HFFc6 (cell line): Measurements from ENCODE around the gene EGR1. TPM values are rescaled to one million over a fixed set of nuclear protein-coding genes. Genes with fewer than 3 reads are reported as not detected.

ENCODE experiments used
- DNase-seq: peaks from one replicate; pipeline ENCODE4 v3.0.0-alpha.2; 2018
- H3K27ac Mint-ChIP-seq: 2 replicates; pipeline ENCODE4 v1.8.0; 2020; ENCODE audit warnings: mild to moderate bottlenecking, mixed read lengths
- H3K27me3 Mint-ChIP-seq: 2 replicates; pipeline ENCODE4 v1.8.0; 2021; ENCODE audit warnings: mild to moderate bottlenecking, moderate library complexity, mixed read lengths; ENCODE audit not compliant: insufficient read depth
- H3K36me3 Mint-ChIP-seq: 2 replicates; pipeline ENCODE4 v1.8.0; 2021; ENCODE audit warnings: low read depth, mixed read lengths
- H3K4me1 Mint-ChIP-seq: 2 replicates; pipeline ENCODE4 v1.8.0; 2020; ENCODE audit warnings: low read depth, mixed read lengths
- H3K4me3 Mint-ChIP-seq: 2 replicates; pipeline ENCODE4 v1.8.0; 2020; ENCODE audit warnings: mild to moderate bottlenecking, moderate library complexity, mixed read lengths
- H3K9me3 Mint-ChIP-seq: 2 replicates; pipeline ENCODE4 v1.8.0; 2020; ENCODE audit warnings: mild to moderate bottlenecking, mixed read lengths
- total RNA-seq, 6 experiments: library from RNA; stranded (reverse); fragmentation: NEBNext Ultra II Directional; extraction: Animal tissue kit (Norgen Biotek cat#: 25700); gene quantifications; 2 replicates in 1 of 6; 3 replicates in 5 of 6; pipeline ENCODE4 v1.2.3, GENCODE V29; 2021
- TF ChIP-seq, protein P1 (sequence below): fragments of 200-600 bp; sonication (generic); IDR thresholded peaks from 2 replicates; pipeline ENCODE4 v1.5.0; 2021; ENCODE audit warnings: antibody characterized with exemption, mild to moderate bottlenecking

The EGR1 gene
- total RNA-seq, 6 experiments from 2014 or later = 58.3 to 156 (median 135) TPM

DNA sequence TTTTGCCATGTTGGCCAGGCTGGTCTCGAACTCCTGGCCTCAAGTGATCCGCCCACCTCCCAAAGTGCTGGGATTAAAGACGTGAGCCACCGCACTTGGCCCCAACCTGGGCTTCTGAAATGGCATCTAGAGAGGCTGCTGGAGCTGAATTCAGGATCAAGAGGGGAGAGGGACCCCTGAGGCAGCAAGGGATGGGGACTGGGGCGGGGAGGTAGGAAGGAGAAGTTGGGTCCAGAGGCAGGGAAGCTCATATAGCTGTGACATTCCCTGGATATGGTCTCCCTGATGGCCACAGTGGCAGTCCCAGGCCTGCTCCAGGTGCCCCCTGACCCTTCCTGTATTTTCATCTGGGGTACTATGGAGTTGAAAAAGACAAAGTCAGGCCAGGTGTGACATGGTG lies 14.3 kb upstream of the EGR1 start:
- no peaks in the 10 kb centered on the region for H3K36me3 Mint-ChIP-seq
- H3K27ac Mint-ChIP-seq = no peak overlapping the region
- H3K4me3 Mint-ChIP-seq = no peak overlapping the region
- H3K4me1 Mint-ChIP-seq = peaks cover 16% of the 10 kb centered on the region
- DNase-seq = no peak
- TF ChIP-seq, protein P1, sequence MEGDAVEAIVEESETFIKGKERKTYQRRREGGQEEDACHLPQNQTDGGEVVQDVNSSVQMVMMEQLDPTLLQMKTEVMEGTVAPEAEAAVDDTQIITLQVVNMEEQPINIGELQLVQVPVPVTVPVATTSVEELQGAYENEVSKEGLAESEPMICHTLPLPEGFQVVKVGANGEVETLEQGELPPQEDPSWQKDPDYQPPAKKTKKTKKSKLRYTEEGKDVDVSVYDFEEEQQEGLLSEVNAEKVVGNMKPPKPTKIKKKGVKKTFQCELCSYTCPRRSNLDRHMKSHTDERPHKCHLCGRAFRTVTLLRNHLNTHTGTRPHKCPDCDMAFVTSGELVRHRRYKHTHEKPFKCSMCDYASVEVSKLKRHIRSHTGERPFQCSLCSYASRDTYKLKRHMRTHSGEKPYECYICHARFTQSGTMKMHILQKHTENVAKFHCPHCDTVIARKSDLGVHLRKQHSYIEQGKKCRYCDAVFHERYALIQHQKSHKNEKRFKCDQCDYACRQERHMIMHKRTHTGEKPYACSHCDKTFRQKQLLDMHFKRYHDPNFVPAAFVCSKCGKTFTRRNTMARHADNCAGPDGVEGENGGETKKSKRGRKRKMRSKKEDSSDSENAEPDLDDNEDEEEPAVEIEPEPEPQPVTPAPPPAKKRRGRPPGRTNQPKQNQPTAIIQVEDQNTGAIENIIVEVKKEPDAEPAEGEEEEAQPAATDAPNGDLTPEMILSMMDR = no peak
- peaks cover 19% of the 10 kb centered on the region for H3K27me3 Mint-ChIP-seq
- no peaks in the 10 kb centered on the region for H3K9me3 Mint-ChIP-seq

DNA sequence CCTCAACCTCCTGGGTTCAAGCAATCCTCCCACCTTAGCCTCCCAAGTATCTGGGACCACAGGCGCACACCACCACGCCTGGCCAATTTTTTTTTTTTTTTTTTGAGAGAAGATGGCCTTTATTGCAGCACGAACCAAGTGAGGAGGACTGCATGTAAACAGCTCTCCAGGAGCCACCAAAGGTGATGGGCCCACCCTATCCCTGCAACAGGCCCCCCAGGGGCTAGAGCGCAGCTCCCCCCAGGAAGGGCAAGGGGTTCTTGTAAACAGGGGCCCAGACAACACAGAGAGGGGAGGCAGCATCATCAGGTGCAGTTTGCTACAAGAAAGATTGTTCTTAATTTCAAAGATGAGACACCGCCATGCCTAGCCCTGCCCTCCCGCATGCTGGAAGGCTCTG lies 12.6 kb upstream of the EGR1 start:
- Mint-ChIP-seq H3K27me3 (peaks cover 19% of the 10 kb centered on the region), H3K9me3 (no peaks in the 10 kb centered on the region), H3K4me1 (peaks cover 16% of the 10 kb centered on the region), H3K27ac (no peak overlapping the region), H3K36me3 (no peaks in the 10 kb centered on the region), H3K4me3 (no peak overlapping the region)
- TF ChIP-seq, protein P1 = no peak
- DNase-seq = no peak

DNA sequence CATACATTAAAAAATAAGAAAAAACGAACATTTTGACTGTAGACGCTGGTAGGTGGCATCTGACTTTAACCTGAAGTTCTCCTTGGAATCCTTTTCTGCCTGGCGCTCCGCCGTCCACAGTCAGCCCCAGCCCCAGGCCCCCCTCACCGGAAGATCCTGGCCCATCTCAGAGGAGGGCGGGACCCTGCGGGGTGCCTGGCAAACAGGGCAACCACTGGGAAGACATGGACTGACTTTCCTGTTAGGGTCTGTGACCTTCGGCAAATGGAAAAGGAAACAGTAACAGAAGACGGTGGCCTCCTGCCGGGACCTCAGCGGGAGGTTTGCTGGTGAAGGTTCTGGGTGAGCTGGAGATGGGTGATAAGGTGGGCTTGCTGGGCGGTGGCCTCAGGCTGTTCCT lies 11.7 kb upstream of the EGR1 start:
- H3K4me1 Mint-ChIP-seq = peaks cover 16% of the 10 kb centered on the region
- DNase-seq = no peak
- H3K27ac Mint-ChIP-seq = no peak overlapping the region
- no peaks in the 10 kb centered on the region for H3K9me3 Mint-ChIP-seq
- H3K4me3 Mint-ChIP-seq = no peak overlapping the region
- H3K27me3 Mint-ChIP-seq = peaks cover 15% of the 10 kb centered on the region; the same call in 1 of the 2 replicates
- H3K36me3 Mint-ChIP-seq = no peaks in the 10 kb centered on the region
- TF ChIP-seq, protein P1 = no peak

DNA sequence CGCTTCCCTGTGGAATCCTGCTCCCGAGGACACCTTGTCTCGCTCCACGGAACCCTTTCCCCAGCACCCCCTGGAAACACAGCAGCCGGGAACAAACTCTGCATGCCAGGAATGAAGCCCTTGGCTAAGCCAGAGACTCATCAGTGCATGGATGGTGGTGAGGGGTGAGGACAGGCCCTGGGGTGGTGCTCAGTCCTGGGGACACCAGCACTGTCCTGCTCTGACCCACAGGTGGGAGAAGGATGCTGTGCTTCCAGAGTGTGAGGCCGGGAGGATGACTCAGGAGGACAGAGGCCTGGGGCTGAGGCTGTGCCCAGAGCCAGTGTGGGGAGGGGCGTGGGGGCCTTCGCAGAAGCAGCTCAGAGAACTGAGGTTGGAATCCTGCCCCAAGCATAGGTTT lies 11.2 kb upstream of the EGR1 start:
- TF ChIP-seq, protein P1 = no peak
- no peak overlapping the region for H3K4me3 Mint-ChIP-seq
- DNase-seq = no peak
- no peak overlapping the region for H3K27ac Mint-ChIP-seq
- no peaks in the 10 kb centered on the region for H3K9me3 Mint-ChIP-seq
- H3K27me3 Mint-ChIP-seq = peaks cover 13% of the 10 kb centered on the region; the same call in 1 of the 2 replicates
- peaks cover 11% of the 10 kb centered on the region for H3K4me1 Mint-ChIP-seq
- H3K36me3 Mint-ChIP-seq = no peaks in the 10 kb centered on the region

DNA sequence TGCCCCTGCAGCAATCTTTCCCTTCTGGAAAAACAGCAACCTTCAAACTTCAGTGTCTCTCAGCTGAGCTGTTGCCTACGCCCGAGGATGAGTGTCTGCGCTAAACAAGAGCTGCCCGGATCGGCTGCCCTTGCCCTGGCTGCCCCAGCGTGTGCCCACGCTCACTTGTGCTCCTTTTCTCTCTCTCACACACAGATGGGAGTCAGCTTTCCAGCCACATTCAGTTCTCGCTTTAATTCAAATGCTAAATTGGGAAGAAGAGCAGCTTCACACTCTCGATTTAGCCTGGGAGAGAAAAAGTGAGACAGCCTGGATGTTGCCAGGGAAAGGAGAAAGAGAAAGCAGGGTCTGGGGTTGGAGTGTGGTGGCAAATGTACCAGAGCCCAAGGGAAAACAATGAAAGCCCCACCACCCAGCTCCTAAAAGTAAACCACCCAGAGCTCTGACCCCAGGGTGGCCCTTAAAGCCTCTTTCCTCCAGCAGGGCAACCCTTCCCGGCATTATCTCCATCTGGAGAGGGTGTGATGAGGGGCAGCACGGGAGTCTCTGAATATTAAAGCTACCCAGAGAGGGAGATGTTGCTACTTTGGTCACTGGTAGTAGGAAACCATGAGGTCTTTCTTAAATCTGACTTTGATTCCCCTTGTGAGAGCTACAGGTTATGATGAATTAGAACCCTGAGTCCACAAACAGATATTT lies 9.9 kb upstream of the EGR1 start:
- no peak for DNase-seq
- Mint-ChIP-seq H3K36me3 (no peaks in the 10 kb centered on the region), H3K4me3 (no peak overlapping the region), H3K27me3 (peaks cover 12% of the 10 kb centered on the region; the same call in 1 of the 2 replicates), H3K4me1 (peaks cover under 1% of the 10 kb centered on the region), H3K27ac (no peak overlapping the region), H3K9me3 (no peaks in the 10 kb centered on the region)
- TF ChIP-seq, protein P1 = no peak
